HG02852 (cell line): Measurements from ENCODE around the gene SIAH3.

Source experiments
- ATAC-seq: cut with Tn5 transposase; IDR thresholded peaks from one replicate; pipeline ENCODE4 v1.9.1; 2021; ENCODE audit warnings: mild to moderate bottlenecking, moderate library complexity; ENCODE audit not compliant: unreplicated experiment

The SIAH3 gene

GRCh38 chr13:45863709-45864590 lies 12.4 kb upstream of the SIAH3 start:
- no peak for ATAC-seq

GRCh38 chr13:45861322-45861721 lies 9.8 kb upstream of the SIAH3 start:
- ATAC-seq = no peak

GRCh38 chr13:45860240-45860639 lies 8.7 kb upstream of the SIAH3 start:
- ATAC-seq = no peak

GRCh38 chr13:45859705-45860104 lies 8.2 kb upstream of the SIAH3 start:
- ATAC-seq = no peak

- ATAC-seq = no peak
Measured at GRCh38 chr13:45852494-45852893, 941 bp upstream of the SIAH3 start.

- no peak for ATAC-seq
Measured at GRCh38 chr13:45851956-45852355, 403 bp upstream of the SIAH3 start.

GRCh38 chr13:45850027-45850613 lies 1.4 kb downstream of the SIAH3 start:
- no peak for ATAC-seq

- no peak for ATAC-seq
Measured at GRCh38 chr13:45849408-45849807, 2.1 kb downstream of the SIAH3 start.

- no peak for ATAC-seq
Measured at GRCh38 chr13:45847554-45848224, 3.9 kb downstream of the SIAH3 start.

GRCh38 chr13:45846681-45847080 lies 4.9 kb downstream of the SIAH3 start:
- no peak for ATAC-seq

GRCh38 chr13:45838171-45838745 lies 13.3 kb downstream of the SIAH3 start:
- ATAC-seq = no peak

GRCh38 chr13:45837111-45837510 lies 14.4 kb downstream of the SIAH3 start:
- ATAC-seq = no peak

- ATAC-seq = no peak
Measured at GRCh38 chr13:45834411-45834994, 17.1 kb downstream of the SIAH3 start.

- ATAC-seq = no peak
Measured at GRCh38 chr13:45833663-45834375, 17.7 kb downstream of the SIAH3 start.

- ATAC-seq = no peak
Measured at GRCh38 chr13:45833242-45833641, 18.3 kb downstream of the SIAH3 start.

GRCh38 chr13:45831851-45832250 lies 19.7 kb downstream of the SIAH3 start:
- no peak for ATAC-seq

GRCh38 chr13:45830121-45830520 lies 21.4 kb downstream of the SIAH3 start:
- no peak for ATAC-seq

- ATAC-seq = no peak
Measured at GRCh38 chr13:45828256-45828968, 23.1 kb downstream of the SIAH3 start.

GRCh38 chr13:45827318-45827717 lies 24.2 kb downstream of the SIAH3 start:
- ATAC-seq = no peak

- ATAC-seq = no peak
Measured at GRCh38 chr13:45826731-45827130, 24.8 kb downstream of the SIAH3 start.
